Activated CD8-positive, alpha-beta T cell treated with anti-CD3 and anti-CD28 coated beads for 36 hours (primary cell): Measurements from ENCODE around the gene PRX. TPM values are rescaled to one million over a fixed set of nuclear protein-coding genes. Genes with fewer than 3 reads are reported as not detected.

Experiments
- ATAC-seq: fragments of 200-7000 bp; cut with Tn5 transposase; one replicate; pipeline ENCODE4 v1.10.0; 2021; ENCODE audit warnings: mild to moderate bottlenecking, moderate library complexity
- CTCF ChIA-PET: fragments of 350-600 bp; sonication (Branson Sonifier 250); formaldehyde crosslinking; loops from one replicate; lab custom pipeline; 2021; ENCODE audit warnings: antibody characterized with exemption; lab: Charles Lee
- POLR2A ChIA-PET: fragments of 350-600 bp; sonication (Branson Sonifier 250); formaldehyde crosslinking; loops from one replicate; lab custom pipeline; 2021; ENCODE audit warnings: antibody characterized with exemption; lab: Charles Lee
- DNase-seq: peaks from one replicate; pipeline ENCODE4 v3.0.0-alpha.2; 2020
- H3K27ac Mint-ChIP-seq: one replicate; pipeline ENCODE4 v1.8.0; 2021; ENCODE audit warnings: mild to moderate bottlenecking, mixed read lengths
- H3K27me3 Mint-ChIP-seq: one replicate; pipeline ENCODE4 v1.8.0; 2021; ENCODE audit warnings: mixed read lengths
- H3K36me3 Mint-ChIP-seq: one replicate; pipeline ENCODE4 v1.8.0; 2021; ENCODE audit warnings: low read depth, mixed read lengths
- H3K4me1 Mint-ChIP-seq: one replicate; pipeline ENCODE4 v1.8.0; 2021; ENCODE audit warnings: low read depth, mixed read lengths
- H3K4me3 Mint-ChIP-seq: one replicate; pipeline ENCODE4 v1.8.0; 2021; ENCODE audit warnings: mild to moderate bottlenecking, moderate library complexity, mixed read lengths
- H3K9me3 Mint-ChIP-seq: one replicate; pipeline ENCODE4 v1.8.0; 2021; ENCODE audit warnings: mixed read lengths
- CTCF ChIP-seq: fragments of 200-600 bp; IDR thresholded peaks from one replicate; pipeline ENCODE4 v1.8.0; 2022; ENCODE audit warnings: antibody characterized with exemption, mild to moderate bottlenecking
- intact Hi-C: fragments of 100-400 bp; cut with micrococcal nuclease; formaldehyde crosslinking; loops from one replicate; pipeline ENCODE4 v1.10.0; 2022
- total RNA-seq, 2 experiments: library from RNA; stranded (reverse); gene quantifications; one replicate each; pipeline ENCODE4 v1.2.3, GENCODE V29; 2021

Gene PRX
- total RNA-seq, 2 experiments from 2014 or later, result 1.2 TPM

GRCh38 chr19:40358773-40359172, 54.4 kb downstream of the PRX start:
- Mint-ChIP-seq H3K27ac (no peak overlapping the region), H3K9me3 (no peaks in the 10 kb centered on the region), H3K36me3 (no peaks in the 10 kb centered on the region), H3K27me3 (no peaks in the 10 kb centered on the region), H3K4me3 (no peak overlapping the region), H3K4me1 (peaks cover 17% of the 10 kb centered on the region)
- POLR2A ChIA-PET, result no interaction called here
- CTCF ChIA-PET, result no interaction called here
- no peak for TF ChIP-seq CTCF
- no peak for DNase-seq
- no peak for ATAC-seq
- intact Hi-C loops, result no loop called here

DNA sequence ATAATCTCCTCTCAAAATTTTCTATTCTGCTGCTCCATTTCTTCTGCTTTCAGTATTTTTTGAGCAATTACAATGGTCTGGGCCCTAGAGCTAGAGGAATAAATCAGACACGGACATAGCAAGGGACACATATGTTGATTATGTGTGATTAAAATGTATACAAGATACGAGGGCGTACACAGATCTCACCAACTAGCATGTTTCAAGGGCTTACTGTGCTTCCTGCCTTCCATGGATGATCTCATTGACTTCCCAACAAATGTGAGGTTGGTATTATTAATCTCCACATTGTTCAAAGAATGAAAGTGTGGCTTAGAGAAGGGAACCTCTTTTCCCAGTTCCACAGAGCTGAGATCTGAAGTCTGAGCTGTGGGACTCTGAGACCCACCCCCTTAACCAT, 55.5 kb downstream of the PRX start:
- DNase-seq (no peak), ATAC-seq (no peak)
- Mint-ChIP-seq H3K4me1 (peaks cover 12% of the 10 kb centered on the region), H3K9me3 (no peaks in the 10 kb centered on the region), H3K4me3 (no peak overlapping the region), H3K36me3 (no peaks in the 10 kb centered on the region), H3K27me3 (no peaks in the 10 kb centered on the region), H3K27ac (peak overlapping the region; percentile 32)
- POLR2A ChIA-PET, result interaction anchor here (1.4 kb wide), 1 partner anchor 23 kb away, joined by 3 read pairs; no protein-coding TSS in a partner anchor
- intact Hi-C loops, result no loop called here
- CTCF ChIA-PET, result no interaction called here
- TF ChIP-seq CTCF, result no peak

DNA sequence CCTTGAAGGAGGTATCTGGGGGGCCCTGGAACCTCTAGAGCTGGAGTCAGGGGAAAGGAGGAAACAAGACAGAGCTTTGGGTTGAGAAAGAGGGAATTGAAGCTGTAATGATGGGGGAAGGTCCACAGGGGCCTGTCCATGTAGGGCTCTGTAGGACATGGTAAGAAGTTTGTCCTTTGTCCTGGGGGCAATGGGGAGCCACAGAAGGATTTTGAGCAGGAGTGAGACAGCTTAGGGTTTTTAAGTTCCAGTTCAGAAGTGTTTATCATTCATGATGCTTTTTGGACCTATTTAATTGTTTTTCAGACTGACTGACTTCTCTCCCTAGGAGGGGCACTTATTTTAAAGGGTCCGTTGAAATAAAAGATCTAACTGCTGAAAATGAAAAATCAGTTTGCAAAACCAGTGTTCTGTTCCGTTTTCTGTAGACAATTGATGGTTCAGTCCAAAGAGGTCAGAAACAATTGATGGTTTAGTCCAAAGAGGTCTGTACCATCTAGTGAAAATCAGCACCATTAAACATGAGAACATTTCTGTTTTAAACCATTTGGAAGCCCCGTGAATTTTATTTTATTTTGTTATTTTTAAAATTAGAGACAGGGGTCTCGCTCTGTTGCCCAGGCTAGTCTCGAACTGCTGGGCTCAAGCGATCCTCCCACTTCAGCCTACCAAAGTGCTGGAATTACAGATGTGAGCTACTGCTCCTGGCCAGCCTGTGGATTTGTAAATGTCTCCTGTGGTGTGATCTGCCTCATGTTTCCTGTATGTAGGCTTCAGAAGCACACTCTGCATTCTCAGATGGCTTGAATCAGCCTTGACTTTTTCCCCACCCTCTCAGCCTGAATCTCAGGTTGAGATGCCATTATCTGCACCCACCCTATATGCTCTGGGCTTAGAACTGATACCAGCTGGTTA, 56.2 kb downstream of the PRX start:
- H3K27ac Mint-ChIP-seq, result peak overlapping the region; percentile 32
- ChIA-PET POLR2A (interaction anchor here (1.4 kb wide), 1 partner anchor 24 kb away, joined by 3 read pairs; no protein-coding TSS in a partner anchor), CTCF (interaction anchor here (1.2 kb wide), 1 partner anchor 51 kb away, joined by 4 read pairs; no protein-coding TSS in a partner anchor)
- TF ChIP-seq CTCF, result no peak
- DNase-seq (no peak), ATAC-seq (no peak)
- H3K27me3 Mint-ChIP-seq, result no peaks in the 10 kb centered on the region
- no peaks in the 10 kb centered on the region for H3K36me3 Mint-ChIP-seq
- no peaks in the 10 kb centered on the region for H3K9me3 Mint-ChIP-seq
- H3K4me1 Mint-ChIP-seq, result peaks cover 12% of the 10 kb centered on the region
- H3K4me3 Mint-ChIP-seq, result no peak overlapping the region
- intact Hi-C loops, result no loop called here

DNA sequence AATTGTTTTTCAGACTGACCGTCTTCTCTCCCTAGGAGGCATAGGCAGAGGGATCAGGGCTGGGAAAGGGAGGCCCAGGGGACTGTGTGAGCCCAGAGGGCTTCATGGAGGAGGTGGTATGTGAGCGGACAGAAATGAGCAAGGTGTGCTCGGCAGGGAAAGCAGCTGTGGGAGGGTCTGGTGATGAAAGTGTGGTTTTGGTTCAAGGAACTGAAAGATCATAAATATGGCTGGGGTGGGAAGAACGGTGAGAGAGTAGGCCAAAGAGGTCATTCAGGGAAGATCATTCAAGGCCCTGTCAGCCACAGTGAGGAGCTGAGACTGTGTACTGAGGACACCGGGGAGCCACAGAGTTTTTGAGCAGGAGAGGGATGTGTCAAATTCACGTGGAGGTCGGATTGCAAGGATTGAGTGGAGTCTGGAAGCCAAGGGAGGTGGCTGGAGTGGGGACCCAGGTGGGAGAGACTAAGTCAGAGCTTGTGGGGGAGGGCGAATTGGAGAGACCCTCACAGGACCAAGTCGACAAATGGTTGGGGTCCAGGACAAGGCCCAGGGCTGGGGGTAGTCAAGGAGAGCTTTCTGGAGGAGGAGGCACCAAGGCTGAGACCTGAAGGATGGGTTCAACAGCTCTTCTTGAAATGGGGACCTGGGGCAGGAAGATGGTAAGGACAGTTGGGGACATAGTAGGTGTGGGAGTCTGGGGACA, 57.0 kb downstream of the PRX start:
- intact Hi-C loops, result no loop called here
- no peak for TF ChIP-seq CTCF
- H3K9me3 Mint-ChIP-seq, result no peaks in the 10 kb centered on the region
- H3K4me1 Mint-ChIP-seq, result peaks cover 12% of the 10 kb centered on the region
- no peaks in the 10 kb centered on the region for H3K36me3 Mint-ChIP-seq
- CTCF ChIA-PET, result interaction anchor here (0.6 to 1.2 kb wide), 2 partner anchors 8 to 51 kb away, joined by 3 to 4 read pairs; no protein-coding TSS in a partner anchor
- peak overlapping the region; percentile 16 for H3K27ac Mint-ChIP-seq
- DNase-seq (no peak), ATAC-seq (no peak)
- no peaks in the 10 kb centered on the region for H3K27me3 Mint-ChIP-seq
- POLR2A ChIA-PET, result interaction anchor here (1.4 kb wide), 1 partner anchor 25 kb away, joined by 3 read pairs; no protein-coding TSS in a partner anchor
- no peak overlapping the region for H3K4me3 Mint-ChIP-seq
